HG02798 (cell line): ENCODE data around the gene HAAO.
"Not testable (repeated sequence)": the region's sequence is repeated elsewhere in the genome, so short reads cannot be mapped to it uniquely, and the experiment has no call there.

Experiments used
- ATAC-seq: cut with Tn5 transposase; IDR thresholded peaks from one replicate; pipeline ENCODE4 v1.9.1; 2021; ENCODE audit warnings: mild to moderate bottlenecking; ENCODE audit not compliant: unreplicated experiment, poor library complexity

The HAAO gene

GRCh38 chr2:42754021-42754775 lies 38.2 kb downstream of the HAAO start:
- peak; percentile 64 for ATAC-seq

DNA sequence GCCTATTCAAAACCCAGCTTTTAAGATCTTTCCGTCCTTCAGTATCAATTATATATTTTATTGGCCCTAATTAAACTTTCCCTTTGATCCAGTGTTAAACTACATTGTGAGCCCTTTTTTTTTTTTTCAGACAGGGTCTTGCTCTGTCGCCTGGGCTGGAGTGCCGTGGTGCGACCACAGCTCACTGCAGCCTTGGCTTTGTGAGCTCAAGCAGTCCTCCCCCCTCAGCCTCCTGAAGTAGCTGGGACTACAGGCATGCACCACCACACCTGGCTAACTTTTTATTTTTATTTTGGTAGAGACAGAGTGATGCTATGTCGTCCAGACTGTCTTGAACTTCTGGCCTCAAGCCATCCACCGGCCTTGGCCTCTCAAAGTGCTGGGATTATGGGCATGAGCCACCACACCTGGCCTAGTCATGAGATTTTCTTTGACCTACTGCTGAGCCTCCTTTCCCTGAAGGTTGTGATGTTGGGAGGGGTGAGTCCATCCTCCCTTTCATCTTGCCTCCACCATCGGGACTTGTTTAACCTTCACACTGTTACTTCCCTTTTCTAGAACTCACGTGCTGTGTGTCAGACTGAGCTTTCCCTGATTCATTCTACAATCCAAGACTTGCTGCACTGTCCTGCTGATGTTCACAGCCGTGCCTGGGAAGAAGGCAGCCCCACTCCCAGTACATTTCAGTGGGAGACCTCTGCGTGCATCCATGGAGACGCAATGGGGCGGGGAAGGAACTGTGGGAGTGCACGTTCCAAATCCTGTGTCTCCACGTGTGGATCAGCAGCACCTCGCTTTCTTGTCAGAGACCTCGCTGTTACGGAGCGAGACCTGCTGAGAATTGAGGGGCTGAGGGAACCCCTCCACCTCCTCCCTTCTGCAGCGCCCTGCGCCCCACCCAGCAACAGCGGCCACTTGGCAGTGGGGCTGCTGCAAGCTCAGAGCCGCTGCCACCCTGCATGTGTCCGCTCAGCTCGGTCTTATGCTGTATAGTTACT lies 39.3 kb downstream of the HAAO start:
- no peak for ATAC-seq

GRCh38 chr2:42752314-42752713 lies 40.1 kb downstream of the HAAO start:
- ATAC-seq: peak; percentile 70

GRCh38 chr2:42748840-42749239 lies 43.5 kb downstream of the HAAO start:
- ATAC-seq: no peak

- no peak for ATAC-seq
Measured at GRCh38 chr2:42747422-42747821, 45.0 kb downstream of the HAAO start.

- ATAC-seq: no peak
Measured at GRCh38 chr2:42744545-42745082, 47.8 kb downstream of the HAAO start.

GRCh38 chr2:42743659-42743990 lies 48.8 kb downstream of the HAAO start:
- no peak for ATAC-seq

- no peak for ATAC-seq
Measured at GRCh38 chr2:42742740-42743658, 49.4 kb downstream of the HAAO start.

GRCh38 chr2:42741140-42741539 lies 51.2 kb downstream of the HAAO start:
- ATAC-seq: no peak

GRCh38 chr2:42736598-42737322 lies 55.6 kb downstream of the HAAO start:
- ATAC-seq: no peak

DNA sequence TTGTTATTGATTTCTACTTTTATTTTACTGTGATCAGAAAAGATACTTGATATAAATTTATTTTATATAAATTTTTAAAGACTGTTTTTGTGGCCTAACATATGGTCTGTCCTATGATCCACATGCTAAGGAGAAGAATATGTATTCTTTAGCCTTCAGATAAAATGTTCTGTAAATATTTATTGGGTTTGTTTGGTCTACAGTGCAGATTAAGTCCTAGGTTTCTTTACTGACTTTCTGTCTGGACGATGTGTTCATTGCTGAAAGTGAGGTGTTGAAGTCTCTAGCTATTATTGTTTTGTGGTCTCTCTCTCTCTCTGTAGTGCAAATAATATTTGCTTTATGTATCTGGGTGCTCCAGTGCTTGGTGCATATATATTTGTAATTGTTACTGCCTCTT lies 58.5 kb downstream of the HAAO start:
- no peak for ATAC-seq

GRCh38 chr2:42731316-42731715 lies 61.1 kb downstream of the HAAO start:
- not testable (repeated sequence) for ATAC-seq

DNA sequence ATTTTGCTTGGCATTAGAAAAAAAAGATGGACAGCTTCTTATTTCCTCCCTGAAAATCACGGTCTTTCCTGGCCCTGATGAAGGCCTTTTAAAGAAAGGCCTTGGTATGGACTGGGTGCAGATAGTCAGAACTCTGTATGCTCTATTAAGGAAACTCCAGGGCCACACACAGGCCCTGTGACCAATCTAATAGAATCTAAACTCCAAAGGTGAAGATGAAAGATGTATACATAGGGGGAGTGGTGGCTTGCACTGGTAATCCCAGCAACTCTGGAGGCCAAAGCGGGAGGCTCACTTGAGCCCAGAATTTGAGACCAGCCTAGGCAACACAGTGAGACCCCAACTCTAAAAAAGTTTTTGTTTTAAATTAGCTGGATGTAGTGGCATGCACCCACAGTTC lies 65.7 kb downstream of the HAAO start:
- no peak for ATAC-seq

- no peak for ATAC-seq
Measured at GRCh38 chr2:42725657-42726056, 66.7 kb downstream of the HAAO start.

DNA sequence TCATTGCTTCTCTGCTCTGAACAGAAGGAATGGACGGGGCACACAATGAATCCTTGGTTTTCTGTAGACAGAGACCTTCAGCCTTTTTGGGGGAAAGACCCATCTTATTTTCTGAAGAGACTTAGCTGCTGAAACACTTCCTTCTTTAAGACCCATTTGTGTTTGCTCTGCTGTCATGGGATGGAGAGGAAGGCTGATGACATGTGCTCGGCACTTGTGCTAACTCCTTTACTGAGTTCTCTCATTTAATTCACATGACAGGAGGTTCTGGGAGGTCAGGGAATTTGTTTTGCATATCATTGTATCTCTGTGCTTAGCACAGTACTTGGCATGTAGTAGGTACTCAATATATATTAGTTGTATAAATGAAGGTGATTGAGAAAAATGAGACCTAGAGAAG lies 67.5 kb downstream of the HAAO start:
- ATAC-seq: no peak

DNA sequence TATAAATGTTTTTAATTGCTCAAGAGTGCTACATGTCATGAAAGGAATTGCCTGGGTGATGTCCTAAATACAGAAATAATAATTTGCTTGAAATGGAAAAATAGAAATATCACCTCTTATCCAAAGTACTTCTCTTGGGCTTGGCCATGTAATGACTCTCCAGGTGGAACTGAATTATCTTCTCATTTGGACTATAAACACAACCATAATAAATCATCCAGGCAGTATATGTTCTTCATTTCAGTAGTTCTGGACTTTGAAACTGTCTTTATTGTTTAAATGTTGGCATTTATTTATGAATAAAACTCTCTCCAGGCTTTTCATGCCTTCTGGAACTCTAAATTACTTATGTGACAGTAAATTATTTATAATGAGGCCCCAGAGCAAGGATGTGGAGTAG lies 68.9 kb downstream of the HAAO start:
- no peak for ATAC-seq

- ATAC-seq: peak; percentile 96
Measured at GRCh38 chr2:42722320-42723190, 69.8 kb downstream of the HAAO start.

DNA sequence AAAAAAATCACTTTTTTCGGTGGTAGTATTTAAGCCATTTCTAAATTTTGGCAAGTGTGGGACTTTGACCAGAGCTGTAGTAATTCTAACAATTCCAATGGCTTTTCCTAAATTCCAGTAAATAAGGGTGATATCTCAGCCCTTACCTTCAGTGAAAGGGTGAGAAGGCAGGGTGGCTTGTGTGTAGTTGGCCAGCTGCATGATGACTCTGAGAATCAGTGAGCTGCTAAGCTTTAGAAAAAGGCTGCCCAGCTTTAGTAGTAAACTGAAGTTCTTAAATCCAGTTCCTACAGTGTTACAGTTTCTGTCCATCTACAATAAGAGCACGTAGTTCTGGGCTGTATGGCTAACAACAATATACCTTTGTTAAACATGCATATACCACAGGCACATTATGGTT lies 70.5 kb downstream of the HAAO start:
- no peak for ATAC-seq
